Kidney epithelial cell (primary cell): Measurements from ENCODE around the gene CEP112. TPM values are rescaled to one million over a fixed set of nuclear protein-coding genes. Genes with fewer than 3 reads are reported as not detected.
"Not testable (repeated sequence)": the region's sequence is repeated elsewhere in the genome, so short reads cannot be mapped to it uniquely, and the experiment has no call there.

Experiments
- DNase-seq: peaks from one replicate; pipeline ENCODE4 v3.0.0-alpha.2; 2010; ENCODE audit warnings: low read depth
- H3K27me3 ChIP-seq: 2 replicates; pipeline ENCODE4 v1.6.0; 2011; ENCODE audit warnings: low read length; ENCODE audit not compliant: control insufficient read depth, insufficient read depth
- H3K36me3 ChIP-seq: 2 replicates; pipeline ENCODE4 v1.5.1; 2011; ENCODE audit warnings: low read length; ENCODE audit not compliant: control insufficient read depth, insufficient read depth
- H3K4me3 ChIP-seq: 2 replicates; pipeline ENCODE4 v1.5.1; 2011; ENCODE audit warnings: low read depth, mild to moderate bottlenecking, control low read depth, low read length
- CTCF ChIP-seq: IDR thresholded peaks from 2 replicates; pipeline ENCODE4 v1.5.1; 2011; ENCODE audit warnings: mild to moderate bottlenecking, moderate library complexity, low read length, control low read depth, inconsistent platforms; ENCODE audit not compliant: insufficient read depth, poor library complexity, severe bottlenecking
- total RNA-seq: library from RNA; depleted of rRNA; stranded (reverse); fragments of >200 nt; gene quantifications from 2 replicates; pipeline ENCODE4 v1.2.3, GENCODE V29; 2015

The CEP112 gene
- total RNA-seq, 1 donor from 2014 or later, result 6.5 TPM

- H3K27me3 ChIP-seq, result no peaks in the 10 kb centered on the region
- no peak for DNase-seq
- H3K4me3 ChIP-seq, result no peak overlapping the region
- TF ChIP-seq CTCF, result no peak
- no peaks in the 10 kb centered on the region for H3K36me3 ChIP-seq
Measured at GRCh38 chr17:66167189-66167815, 24.6 kb downstream of the CEP112 start.

- Histone ChIP-seq H3K36me3 (no peaks in the 10 kb centered on the region), H3K4me3 (no peak overlapping the region), H3K27me3 (no peaks in the 10 kb centered on the region)
- peak; percentile 62 for TF ChIP-seq CTCF
- no peak for DNase-seq
Measured at GRCh38 chr17:66165537-66166123, 26.3 kb downstream of the CEP112 start.

- H3K36me3 ChIP-seq, H3K27me3 ChIP-seq, DNase-seq, H3K4me3 ChIP-seq: not testable (repeated sequence)
Measured at GRCh38 chr17:66155055-66155454, 36.9 kb downstream of the CEP112 start.

- H3K36me3 ChIP-seq, result no peaks in the 10 kb centered on the region
- no peak for TF ChIP-seq CTCF
- H3K4me3 ChIP-seq, result no peak overlapping the region
- H3K27me3 ChIP-seq, result no peaks in the 10 kb centered on the region
- DNase-seq, result peak; percentile 2
Measured at GRCh38 chr17:66152756-66153155, 39.2 kb downstream of the CEP112 start.

- no peak for TF ChIP-seq CTCF
- no peaks in the 10 kb centered on the region for H3K36me3 ChIP-seq
- DNase-seq, result no peak
- no peaks in the 10 kb centered on the region for H3K27me3 ChIP-seq
- no peak overlapping the region for H3K4me3 ChIP-seq
Measured at GRCh38 chr17:66150708-66151107, 41.2 kb downstream of the CEP112 start.

- Histone ChIP-seq H3K4me3 (no peak overlapping the region), H3K27me3 (no peaks in the 10 kb centered on the region), H3K36me3 (no peaks in the 10 kb centered on the region)
- DNase-seq, result no peak
- no peak for TF ChIP-seq CTCF
Measured at GRCh38 chr17:66149562-66149961, 42.4 kb downstream of the CEP112 start.
